PFSK-1 (cell line): ENCODE data around the gene ARSG.

Experiments used
- FOXP2 ChIP-seq: optimal IDR thresholded peaks from 2 replicates; pipeline ENCODE3; 2011; ENCODE audit warnings: borderline replicate concordance, control low read depth, inconsistent platforms; ENCODE audit not compliant: insufficient read depth; ENCODE audit errors: extremely low read length, extremely low read depth
- POLR2AphosphoS5 ChIP-seq: IDR thresholded peaks from 2 replicates; pipeline ENCODE4 v1.6.1; 2012; ENCODE audit warnings: low read depth, mild to moderate bottlenecking, control low read depth, low read length, moderate library complexity
- REST ChIP-seq, 2 experiments: IDR thresholded peaks; 2 replicates each; pipeline versions ENCODE4 v1.6.1 to v1.8.0; 2011 to 2012; ENCODE audit warnings: low read depth in 2 of 2, low read length in 2 of 2, control low read depth in 1 of 2, inconsistent platforms in 1 of 2, mild to moderate bottlenecking in 1 of 2, moderate library complexity in 1 of 2; ENCODE audit not compliant: insufficient read depth in 1 of 2
- SIN3A ChIP-seq: IDR thresholded peaks from 2 replicates; pipeline ENCODE4 v1.6.1; 2012; ENCODE audit warnings: mild to moderate bottlenecking, low read length, moderate library complexity, borderline replicate concordance; ENCODE audit not compliant: insufficient read depth
- TAF1 ChIP-seq: IDR thresholded peaks from 2 replicates; pipeline ENCODE4 v1.6.1; 2012; ENCODE audit warnings: low read length, control low read depth, borderline replicate concordance; ENCODE audit not compliant: insufficient read depth

The ARSG gene

GRCh38 chr17:68422821-68423220, 131.5 kb downstream of the ARSG start:
- no peak for TF ChIP-seq SIN3A
- TF ChIP-seq POLR2AphosphoS5 = no peak
- no peak for TF ChIP-seq FOXP2
- no peak for TF ChIP-seq TAF1
- TF ChIP-seq REST (IDR thresholded peaks at IDR 0.05; ENCODE audit: insufficient read depth in 1 of 2, low read depth in 2 of 2, low read length in 2 of 2) = no peak

- TF ChIP-seq POLR2AphosphoS5 = no peak
- TF ChIP-seq FOXP2 = no peak
- TF ChIP-seq SIN3A = no peak
- no peak for TF ChIP-seq REST (IDR thresholded peaks at IDR 0.05; ENCODE audit: insufficient read depth in 1 of 2, low read depth in 2 of 2, low read length in 2 of 2)
- TF ChIP-seq TAF1 = no peak
Observed at GRCh38 chr17:68423251-68423650, 132.0 kb downstream of the ARSG start.

- TF ChIP-seq SIN3A (no peak), TAF1 (no peak), REST (IDR thresholded peaks at IDR 0.05; ENCODE audit: insufficient read depth in 1 of 2, low read depth in 2 of 2, low read length in 2 of 2) (no peak), POLR2AphosphoS5 (no peak)
Observed at GRCh38 chr17:68424203-68424602, 132.9 kb downstream of the ARSG start.

GRCh38 chr17:68424861-68425260, 133.6 kb downstream of the ARSG start:
- TF ChIP-seq REST (IDR thresholded peaks at IDR 0.05; ENCODE audit: insufficient read depth in 1 of 2, low read depth in 2 of 2, low read length in 2 of 2) (no peak), FOXP2 (no peak), POLR2AphosphoS5 (no peak), TAF1 (no peak)

- TF ChIP-seq POLR2AphosphoS5 (no peak), SIN3A (no peak), TAF1 (no peak), FOXP2 (no peak), REST (IDR thresholded peaks at IDR 0.05; ENCODE audit: insufficient read depth in 1 of 2, low read depth in 2 of 2, low read length in 2 of 2) (no peak)
Observed at GRCh38 chr17:68425979-68426378, 134.7 kb downstream of the ARSG start.
